Motor neuron (in vitro differentiated cells): ENCODE data around the gene METTL13. TPM values are rescaled to one million over a fixed set of nuclear protein-coding genes. Genes with fewer than 3 reads are reported as not detected.

Experiments used
- ATAC-seq, 8 experiments: fragments of 200-7000 bp; cut with Tn5 transposase; replicated peaks in 6 of 8; 2 replicates each; pipeline ENCODE4 v1.8.0; 2021; ENCODE audit warnings: mild to moderate bottlenecking in 8 of 8, moderate library complexity in 8 of 8
- H3K27ac ChIP-seq, 2 donors: fragments of 250-450 bp; sonication (Bioruptor Pico); 2 replicates each; pipeline ENCODE4 v1.9.0; 2021; ENCODE audit warnings: antibody characterized with exemption in 2 of 2, mild to moderate bottlenecking in 2 of 2, moderate library complexity in 1 of 2
- H3K4me1 ChIP-seq, 2 donors: fragments of 250-450 bp; sonication (Bioruptor Pico); replicated peaks in 1 of 2; 2 replicates each; pipeline ENCODE4 v1.6.1; 2021; ENCODE audit warnings: antibody characterized with exemption in 2 of 2, mild to moderate bottlenecking in 2 of 2, moderate library complexity in 1 of 2
- H3K4me3 ChIP-seq, 5 donors: fragments of 250-450 bp; sonication (Bioruptor Pico); 2 replicates each; pipeline ENCODE4 v1.9.0; 2021; ENCODE audit warnings: antibody characterized with exemption in 5 of 5, mild to moderate bottlenecking in 5 of 5, moderate library complexity in 4 of 5
- WGBS, 10 experiments: fragments of 450-650 bp; shearing (Covaris generic); methylation state at CpG; one replicate each; pipeline ENCODE4 v1.0.0; 2022; 5-methylcytosine and 5-hydroxymethylcytosine counted together
- in situ Hi-C, 9 experiments: fragments of 400-800 bp; cut with MboI; loops; one replicate each; pipeline ENCODE4 v1.15.0; 2021; ENCODE audit warnings: low sequenced_read_pairs in 9 of 9, low pct_unique_long_range_greater_than_20kb in 2 of 9; ENCODE audit not compliant: unreplicated experiment in 9 of 9
- total RNA-seq, 8 experiments: library from RNA; unstranded; fragments of 300-600 nt; gene quantifications; 2 replicates each; pipeline versions ENCODE4 v1.2.3 to v1.2.4, GENCODE V29; 2022

METTL13 gene
- total RNA-seq, 8 experiments from 2014 or later, result 16.9 to 75.8 (median 25.9) TPM

DNA sequence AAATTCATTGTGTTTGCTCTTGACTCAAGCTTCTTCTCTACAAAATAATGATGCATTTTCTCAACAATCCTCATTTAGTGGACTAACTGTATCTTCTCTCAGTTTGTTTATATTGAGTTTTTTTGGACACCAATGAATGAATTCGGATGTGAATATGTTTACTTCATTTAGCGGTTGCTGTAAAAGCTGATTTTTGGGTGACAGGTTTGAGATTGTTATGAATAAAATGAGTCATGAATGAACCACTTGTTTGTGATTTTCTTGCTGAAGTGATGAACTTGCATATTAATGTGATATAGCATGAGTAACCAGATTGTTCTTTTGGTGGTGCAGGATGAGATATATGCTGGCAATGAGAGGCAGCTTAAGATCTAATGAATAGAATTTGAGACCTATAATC, 62.9 kb downstream of the METTL13 start:
- Histone ChIP-seq H3K4me3 (no peak overlapping the region), H3K27ac (no peak overlapping the region), H3K4me1 (peaks cover 0 to 13% of the 10 kb centered on the region in 2 donors)
- WGBS, 10 experiments, result 40 to 100% (median 89%) methylated on average over 1 to 2 of the region's 2 CpGs
- in situ Hi-C loops, result no loop called here
- ATAC-seq, result no peak

DNA sequence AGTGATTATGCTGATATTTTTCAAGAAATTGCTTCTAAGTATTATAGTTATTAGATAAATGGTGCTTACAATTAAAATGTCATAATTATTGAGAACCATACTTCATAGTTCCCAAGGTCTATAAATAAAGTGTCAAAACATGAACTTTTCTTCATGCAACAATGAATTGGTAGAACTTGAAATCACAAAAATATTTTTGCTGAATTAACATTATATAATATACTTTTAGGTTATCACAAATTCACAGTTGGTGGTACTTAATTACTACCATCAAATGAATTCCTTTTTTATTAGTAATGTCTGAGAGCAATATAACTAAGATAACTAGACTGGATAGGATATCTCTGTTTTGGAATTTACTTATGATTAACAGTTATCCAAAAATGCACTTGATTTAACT, 64.5 kb downstream of the METTL13 start:
- in situ Hi-C loops, result no loop called here
- Histone ChIP-seq H3K27ac (no peak overlapping the region), H3K4me1 (peaks cover 0 to 13% of the 10 kb centered on the region in 2 donors), H3K4me3 (no peak overlapping the region)
- no peak for ATAC-seq

Other genes starting within 250 kb of the METTL13 start
- gene MYOCOS, start 159.4 kb upstream of the METTL13 start, total RNA-seq, result under 1 TPM in 5 of 8 experiments, not detected in 3; 0.17 to 0.61 (median 0.25) TPM
- gene MYOC, start 129.0 kb upstream of the METTL13 start, total RNA-seq, result under 1 TPM in 2 of 8 experiments, not detected in 6; 0.41 to 0.43 TPM
- gene VAMP4, start 39.6 kb upstream of the METTL13 start, total RNA-seq, result 10 to 100 TPM in 7 of 8 experiments, 1 to 10 TPM in 1; 8.3 to 19.0 (median 14.4) TPM
- 10 to 100 TPM in 5 of 8 experiments, 1 to 10 TPM in 3; 6.1 to 29.1 (median 13.5) TPM for gene DNM3, start 59.8 kb downstream of the METTL13 start, total RNA-seq